ENCODE data around the gene KCNC1. TPM values are rescaled to one million over a fixed set of nuclear protein-coding genes. Genes with fewer than 3 reads are reported as not detected.

Gene KCNC1
- total RNA-seq, 3 donors from 2014 or later: 0.29 to 0.66 (median 0.34) TPM

- intact Hi-C loops (cut with DNase I, micrococcal nuclease): no loop called here
- DNase-seq (no peak), ATAC-seq (no peak)
- Histone ChIP-seq H3K36me3 (ENCODE audit: low read depth) (no peaks in the 10 kb centered on the region), H3K4me3 (no peak overlapping the region), H3K9me3 (no peaks in the 10 kb centered on the region), H3K4me1 (ENCODE audit: low read depth) (no peaks in the 10 kb centered on the region)
- no peak for TF ChIP-seq CTCF (IDR thresholded peaks at IDR 0.05)
Measured at GRCh38 chr11:17697175-17697949, 37.2 kb upstream of the KCNC1 start.

- ATAC-seq: no peak
- H3K4me1 ChIP-seq (ENCODE audit: low read depth): no peaks in the 10 kb centered on the region
- no peaks in the 10 kb centered on the region for H3K9me3 ChIP-seq
- TF ChIP-seq CTCF (IDR thresholded peaks at IDR 0.05): no peak
- intact Hi-C loops (cut with DNase I, micrococcal nuclease): no loop called here
- no peak for DNase-seq
- no peaks in the 10 kb centered on the region for H3K36me3 ChIP-seq (ENCODE audit: low read depth)
- H3K4me3 ChIP-seq: no peak overlapping the region
Measured at GRCh38 chr11:17699147-17700114, 35.1 kb upstream of the KCNC1 start.

GRCh38 chr11:17700991-17701390 is 33.6 kb upstream of the KCNC1 start:
- intact Hi-C loops (cut with DNase I, micrococcal nuclease): no loop called here
- DNase-seq (no peak), ATAC-seq (no peak)
- Histone ChIP-seq H3K9me3 (no peaks in the 10 kb centered on the region), H3K36me3 (ENCODE audit: low read depth) (no peaks in the 10 kb centered on the region), H3K4me3 (no peak overlapping the region), H3K4me1 (ENCODE audit: low read depth) (no peaks in the 10 kb centered on the region)
- no peak for TF ChIP-seq CTCF (IDR thresholded peaks at IDR 0.05)

- ATAC-seq: no peak
- intact Hi-C loops (cut with DNase I, micrococcal nuclease): no loop called here
- DNase-seq: no peak
- H3K4me3 ChIP-seq: no peak overlapping the region
- no peaks in the 10 kb centered on the region for H3K36me3 ChIP-seq (ENCODE audit: low read depth)
- no peaks in the 10 kb centered on the region for H3K9me3 ChIP-seq
- no peak for TF ChIP-seq CTCF (IDR thresholded peaks at IDR 0.05)
- H3K4me1 ChIP-seq (ENCODE audit: low read depth): no peaks in the 10 kb centered on the region
Measured at GRCh38 chr11:17702876-17703275, 31.7 kb upstream of the KCNC1 start.

- no peak for DNase-seq
- Histone ChIP-seq H3K4me3 (no peak overlapping the region), H3K4me1 (ENCODE audit: low read depth) (no peaks in the 10 kb centered on the region), H3K9me3 (no peaks in the 10 kb centered on the region), H3K36me3 (ENCODE audit: low read depth) (no peaks in the 10 kb centered on the region)
- ATAC-seq: no peak
- TF ChIP-seq CTCF (IDR thresholded peaks at IDR 0.05): no peak
- intact Hi-C loops (cut with DNase I, micrococcal nuclease): no loop called here
Measured at GRCh38 chr11:17703951-17704350, 30.6 kb upstream of the KCNC1 start.
